Ectodermal cell (in vitro differentiated cells): ENCODE results near the gene FOXD1.
"Not testable (repeated sequence)": the region's sequence is repeated elsewhere in the genome, so short reads cannot be mapped to it uniquely, and the experiment has no call there.

Experiments used
- H3K27ac ChIP-seq: 2 replicates; pipeline ENCODE4 v1.7.0; 2013; ENCODE audit warnings: mild to moderate bottlenecking, low read depth, low read length; ENCODE audit not compliant: insufficient read depth, poor library complexity, severe bottlenecking
- H3K27me3 ChIP-seq: 2 replicates; pipeline ENCODE4 v1.7.0; 2013; ENCODE audit warnings: mild to moderate bottlenecking, low read length; ENCODE audit not compliant: insufficient read depth, control insufficient read depth, poor library complexity, severe bottlenecking
- H3K36me3 ChIP-seq: one replicate; pipeline ENCODE4 v1.7.0; 2013; ENCODE audit warnings: low read length; ENCODE audit not compliant: control insufficient read depth, insufficient read depth
- H3K4me1 ChIP-seq: one replicate; pipeline ENCODE4 v1.7.0; 2013; ENCODE audit warnings: low read length; ENCODE audit not compliant: control insufficient read depth, insufficient read depth
- H3K4me3 ChIP-seq: 2 replicates; pipeline ENCODE4 v1.7.0; 2013; ENCODE audit warnings: low read depth, low read length, control low read depth; ENCODE audit not compliant: insufficient read depth
- H3K9me3 ChIP-seq: 2 replicates; pipeline ENCODE4 v1.7.0; 2013; ENCODE audit warnings: mild to moderate bottlenecking, low read length, moderate library complexity; ENCODE audit not compliant: control insufficient read depth
- WGBS, 2 experiments: methylation state at CpG; one replicate each; pipeline ENCODE4 v1.1.7; 2013; ENCODE audit warnings: missing lambda C conversion rate in 2 of 2; 5-methylcytosine and 5-hydroxymethylcytosine counted together

Gene FOXD1

DNA sequence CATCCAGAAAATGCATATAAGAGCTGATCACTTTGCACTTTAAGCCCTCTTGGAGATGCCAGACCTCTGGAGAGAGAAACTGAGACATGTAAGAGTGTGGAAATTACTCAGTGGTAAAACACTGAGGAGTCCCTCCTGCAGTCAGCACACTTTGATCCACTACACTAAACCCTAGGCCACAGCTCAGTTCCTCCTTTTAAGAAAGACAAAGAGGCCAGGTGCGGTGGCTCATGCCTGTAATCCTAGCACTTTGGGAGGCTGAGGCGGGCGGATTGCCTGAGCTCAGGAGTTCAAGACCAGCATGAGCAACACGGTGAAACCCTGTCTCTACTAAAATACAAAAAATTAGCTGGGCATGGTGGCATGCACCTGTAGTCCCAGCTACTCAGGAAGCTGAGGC lies 38.7 kb upstream of the FOXD1 start:
- 16 to 26% methylated on average over 4 of the region's 4 CpGs for WGBS, 2 experiments
- not testable (repeated sequence) for H3K36me3 ChIP-seq, H3K9me3 ChIP-seq, H3K27me3 ChIP-seq, H3K4me1 ChIP-seq, H3K27ac ChIP-seq, H3K4me3 ChIP-seq

DNA sequence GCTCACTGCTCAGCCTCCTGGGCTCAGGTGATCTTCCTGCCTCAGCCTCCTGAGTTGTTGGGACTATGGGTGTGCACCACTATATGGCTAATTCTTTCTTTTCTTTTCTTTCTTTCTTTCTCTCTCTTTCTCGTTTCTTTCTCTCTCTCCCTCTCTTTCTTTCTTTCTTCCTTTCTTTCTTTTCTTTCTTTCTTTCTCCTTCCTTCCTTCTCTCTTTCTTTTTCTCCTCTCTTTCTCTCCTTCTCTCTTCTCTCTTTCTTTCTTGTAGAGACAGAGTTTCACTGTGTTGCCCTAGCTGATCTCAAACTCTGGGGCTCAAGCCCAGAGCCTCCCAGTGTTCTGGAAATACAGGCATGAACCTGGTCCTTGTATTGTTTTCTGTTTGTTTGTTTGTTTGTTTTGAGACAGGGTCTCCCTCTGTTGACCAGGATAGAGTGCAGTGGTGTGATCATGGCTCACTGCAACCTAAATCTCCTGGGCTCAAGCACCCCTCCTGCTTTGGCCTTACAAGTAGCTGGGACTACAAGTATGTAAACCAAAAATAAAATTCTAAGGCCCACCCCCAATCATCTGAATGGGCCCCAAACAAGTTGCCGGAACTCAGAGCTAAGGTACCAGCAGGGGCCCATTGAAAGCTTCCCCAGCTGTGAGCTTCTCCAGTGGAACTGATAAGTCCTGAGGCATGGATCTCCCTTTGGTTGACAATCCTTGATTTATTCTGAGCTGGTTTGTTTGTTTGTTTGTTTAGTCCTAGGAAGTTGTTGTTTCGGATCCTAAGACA lies 37.7 kb upstream of the FOXD1 start:
- 31 to 44% methylated on average over 3 of the region's 3 CpGs for WGBS, 2 experiments
- no peaks in the 10 kb centered on the region for H3K27me3 ChIP-seq

DNA sequence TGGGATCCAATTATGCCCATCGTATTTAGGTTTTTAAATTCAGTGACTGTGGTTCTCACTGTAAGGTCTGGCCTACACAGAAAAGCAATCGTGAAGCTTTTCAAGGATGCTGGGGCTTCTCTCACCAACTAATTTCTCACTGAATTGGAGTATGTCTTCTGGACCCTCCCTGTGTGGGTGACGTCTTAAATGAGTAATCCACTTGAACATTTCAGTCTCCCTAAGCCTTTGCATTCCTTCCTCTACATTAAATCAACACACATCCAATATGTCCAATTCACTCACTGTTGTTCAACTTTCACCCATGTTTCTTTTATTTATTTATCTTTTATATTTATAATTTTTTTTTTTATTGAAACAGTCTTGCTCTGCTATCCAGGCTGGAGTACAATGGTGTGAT lies 37.1 kb upstream of the FOXD1 start:
- 93 to 95% methylated on average over 3 of the region's 3 CpGs for WGBS, 2 experiments
- no peaks in the 10 kb centered on the region for H3K9me3 ChIP-seq
- H3K36me3 ChIP-seq = no peaks in the 10 kb centered on the region

More for the DNA sequence above, 37.7 kb upstream of the FOXD1 start:
- Histone ChIP-seq H3K36me3 (no peaks in the 10 kb centered on the region), H3K27ac (no peak overlapping the region), H3K4me1 (peaks cover 7% of the 10 kb centered on the region), H3K4me3 (no peak overlapping the region), H3K9me3 (no peaks in the 10 kb centered on the region)

DNA sequence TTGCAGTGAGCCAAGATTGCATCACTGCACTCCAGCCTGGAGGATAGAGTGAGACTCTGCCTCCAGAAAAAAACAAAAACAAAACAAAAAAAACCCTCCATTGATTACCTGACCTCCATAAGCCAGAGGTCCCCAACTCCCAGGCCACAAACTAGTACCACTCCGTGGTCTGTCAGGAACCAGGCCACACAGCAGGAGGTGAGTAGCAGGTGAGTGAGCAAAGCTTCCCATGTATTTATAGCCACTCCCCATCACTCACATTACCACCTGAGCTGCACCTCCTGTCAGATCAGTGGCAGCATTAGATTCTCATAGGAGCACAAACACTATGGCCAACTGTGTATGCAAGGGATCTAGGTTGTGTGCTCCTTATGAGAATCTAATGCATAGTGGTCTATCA lies 35.9 kb upstream of the FOXD1 start:
- 93 to 100% methylated on average over 1 of the region's 1 CpG for WGBS, 2 experiments
- H3K27me3 ChIP-seq = no peaks in the 10 kb centered on the region
- no peaks in the 10 kb centered on the region for H3K9me3 ChIP-seq
- H3K27ac ChIP-seq = no peak overlapping the region
- peaks cover 7% of the 10 kb centered on the region for H3K4me1 ChIP-seq
- no peak overlapping the region for H3K4me3 ChIP-seq
- H3K36me3 ChIP-seq = no peaks in the 10 kb centered on the region

More for the DNA sequence above, 37.1 kb upstream of the FOXD1 start:
- H3K27me3 ChIP-seq = no peaks in the 10 kb centered on the region
- no peak overlapping the region for H3K4me3 ChIP-seq
- no peak overlapping the region for H3K27ac ChIP-seq
- peaks cover 7% of the 10 kb centered on the region for H3K4me1 ChIP-seq

DNA sequence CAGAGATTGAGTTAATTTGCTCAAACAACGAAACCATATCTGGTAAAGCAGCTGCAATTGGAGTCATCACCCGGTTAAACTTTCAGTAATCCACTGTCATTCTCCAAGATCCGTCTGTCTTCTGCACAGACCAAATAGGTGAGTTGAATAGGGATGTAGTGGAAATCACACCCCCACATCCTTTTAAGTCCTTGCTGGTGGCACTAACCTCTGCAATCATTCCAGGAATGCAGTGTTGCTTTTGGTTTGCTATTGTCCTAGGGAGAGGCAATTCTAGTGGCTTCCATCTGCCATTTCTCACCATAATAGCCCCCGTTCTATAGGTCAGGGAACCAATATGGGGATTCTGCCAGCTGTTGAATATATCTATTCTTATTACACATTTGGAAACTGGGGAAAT lies 35.1 kb upstream of the FOXD1 start:
- Histone ChIP-seq H3K27me3 (no peaks in the 10 kb centered on the region), H3K36me3 (no peaks in the 10 kb centered on the region), H3K27ac (no peak overlapping the region), H3K9me3 (no peaks in the 10 kb centered on the region), H3K4me1 (peaks cover 7% of the 10 kb centered on the region), H3K4me3 (no peak overlapping the region)
- WGBS, 2 experiments = 80 to 90% methylated on average over 4 of the region's 4 CpGs

DNA sequence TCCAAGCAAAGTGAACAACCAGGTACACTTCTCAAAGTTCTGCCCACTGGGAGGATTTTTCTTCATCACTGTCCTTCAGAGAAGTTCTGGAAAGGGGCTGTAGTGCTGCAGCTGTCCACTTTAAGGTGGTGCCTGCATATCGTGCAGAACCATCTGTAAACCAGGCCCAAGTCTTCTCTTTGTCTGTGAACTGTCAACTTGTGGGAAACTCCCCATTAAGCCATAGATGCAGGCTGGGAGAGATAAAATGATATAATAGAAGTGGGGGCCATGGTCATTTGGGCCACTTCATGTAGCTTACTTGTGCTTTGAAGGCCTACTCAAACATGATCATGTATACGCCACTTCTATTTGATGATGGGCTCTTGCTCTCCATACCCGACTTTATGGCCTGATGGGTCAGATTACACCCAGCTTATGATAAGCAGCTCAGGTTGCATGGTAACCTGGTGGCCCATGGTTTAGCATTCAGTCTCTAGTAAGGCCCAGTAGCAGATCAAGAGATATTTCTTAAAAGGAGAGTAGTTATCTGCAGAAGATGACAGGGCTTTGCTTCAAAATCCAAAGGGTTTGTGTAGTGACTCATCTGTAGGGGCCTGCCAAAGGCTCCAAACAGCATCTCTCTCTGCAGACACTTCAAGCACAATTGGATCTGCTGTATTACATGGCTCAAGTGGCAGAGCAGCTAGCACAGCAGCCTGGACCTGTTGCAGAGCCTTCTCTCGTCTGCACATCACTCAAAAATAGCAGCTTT lies 34.0 kb upstream of the FOXD1 start:
- Histone ChIP-seq H3K27me3 (no peaks in the 10 kb centered on the region), H3K4me1 (peaks cover 7% of the 10 kb centered on the region), H3K4me3 (no peak overlapping the region), H3K27ac (no peak overlapping the region), H3K9me3 (no peaks in the 10 kb centered on the region), H3K36me3 (no peaks in the 10 kb centered on the region)
- WGBS, 2 experiments = 88 to 90% methylated on average over 4 of the region's 4 CpGs

DNA sequence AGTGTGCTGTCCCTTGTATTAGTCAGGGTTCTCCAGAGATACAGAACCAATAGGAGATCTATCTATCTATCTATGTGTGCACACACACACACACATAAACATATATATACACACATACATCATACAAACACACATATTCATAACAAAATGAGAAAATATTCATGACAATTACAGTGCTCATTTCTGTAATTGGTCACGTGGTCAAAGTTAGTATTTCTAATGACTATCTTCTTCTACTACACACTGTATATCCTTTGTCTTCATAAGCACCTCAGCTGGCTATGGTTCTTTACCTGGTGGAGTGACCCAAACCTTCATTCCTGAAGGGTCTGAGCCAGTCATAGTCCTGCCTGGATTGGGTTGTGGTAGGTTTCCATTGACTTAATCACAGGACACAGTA lies 31.9 kb upstream of the FOXD1 start:
- H3K4me3 ChIP-seq = no peak overlapping the region
- H3K27me3 ChIP-seq = no peaks in the 10 kb centered on the region
- H3K27ac ChIP-seq = no peak overlapping the region
- no peaks in the 10 kb centered on the region for H3K9me3 ChIP-seq
- no peaks in the 10 kb centered on the region for H3K4me1 ChIP-seq
- no peaks in the 10 kb centered on the region for H3K36me3 ChIP-seq
- 88 to 92% methylated on average over 1 of the region's 1 CpG for WGBS, 2 experiments

DNA sequence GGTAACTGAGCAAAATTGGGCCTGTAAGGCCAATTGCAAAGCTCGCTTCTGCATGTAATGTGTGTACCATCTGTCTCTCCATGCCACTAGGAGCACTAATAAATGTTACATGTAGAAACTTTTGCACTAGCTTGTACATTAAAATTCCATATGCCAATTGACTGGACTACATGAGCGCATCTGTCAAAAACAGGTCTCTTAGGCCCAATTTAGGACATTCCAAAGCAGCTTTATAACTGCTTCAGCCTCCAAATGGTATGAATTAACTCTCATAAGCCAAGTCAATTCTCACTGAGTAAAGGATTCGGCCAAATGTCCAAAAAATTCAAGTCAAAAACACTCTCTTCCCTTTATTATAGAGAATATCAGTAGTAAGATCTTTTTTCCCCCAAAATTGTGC lies 23.5 kb upstream of the FOXD1 start:
- H3K27ac ChIP-seq = no peak overlapping the region
- H3K27me3 ChIP-seq = no peaks in the 10 kb centered on the region
- no peak overlapping the region for H3K4me3 ChIP-seq
- H3K36me3 ChIP-seq = no peaks in the 10 kb centered on the region
- no peaks in the 10 kb centered on the region for H3K4me1 ChIP-seq
- no peaks in the 10 kb centered on the region for H3K9me3 ChIP-seq
- WGBS, 2 experiments = 71 to 78% methylated on average over 3 of the region's 3 CpGs

DNA sequence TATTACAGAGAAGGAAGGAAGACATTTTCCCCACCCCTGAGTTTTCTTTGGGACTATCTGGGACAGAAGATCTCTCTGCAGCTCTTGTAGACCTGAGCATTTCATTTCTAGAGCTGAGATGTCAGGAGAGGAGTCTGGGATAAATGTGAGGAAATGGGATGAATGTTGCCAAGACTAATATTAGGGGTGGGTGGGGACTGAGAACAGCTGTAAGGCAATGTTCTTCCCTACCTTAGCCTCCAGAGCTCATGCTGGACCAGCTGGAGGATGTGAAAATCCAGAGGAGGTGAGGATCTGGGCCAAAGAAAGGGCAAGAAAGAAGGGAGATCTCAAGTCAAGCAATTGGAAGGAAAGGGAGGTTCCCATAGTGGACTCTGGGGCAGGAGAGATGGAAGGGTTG lies 23.1 kb upstream of the FOXD1 start:
- Histone ChIP-seq H3K4me1 (no peaks in the 10 kb centered on the region), H3K27ac (no peak overlapping the region), H3K27me3 (no peaks in the 10 kb centered on the region), H3K36me3 (no peaks in the 10 kb centered on the region), H3K9me3 (no peaks in the 10 kb centered on the region), H3K4me3 (no peak overlapping the region)

DNA sequence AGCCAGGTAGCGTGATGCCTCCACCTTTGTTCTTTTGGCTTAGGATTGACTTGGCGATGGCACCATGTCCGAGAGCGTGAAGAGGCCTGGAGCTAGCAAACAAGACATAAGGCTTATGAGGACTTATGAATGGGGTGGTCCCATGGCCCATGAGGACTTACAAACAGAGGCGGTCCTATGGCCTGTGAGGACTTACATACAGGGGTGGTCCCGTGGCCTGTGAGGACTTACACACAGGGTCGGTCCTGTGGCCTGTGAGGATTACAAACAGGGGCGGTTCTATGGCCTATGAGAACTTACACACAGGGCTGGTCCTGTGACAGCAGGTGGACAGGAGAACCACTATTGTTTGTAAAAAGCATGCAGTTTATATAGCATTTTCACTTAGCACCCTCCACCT lies 21.3 kb upstream of the FOXD1 start:
- Histone ChIP-seq H3K27ac (no peak overlapping the region), H3K4me3 (no peak overlapping the region), H3K27me3 (no peaks in the 10 kb centered on the region), H3K9me3 (no peaks in the 10 kb centered on the region), H3K4me1 (no peaks in the 10 kb centered on the region), H3K36me3 (no peaks in the 10 kb centered on the region)
- WGBS, 2 experiments = 89 to 94% methylated on average over 8 of the region's 8 CpGs
